Thoracic aorta (tissue), 2 donors: ENCODE data around the gene EGR1. TPM values are rescaled to one million over a fixed set of nuclear protein-coding genes. Genes with fewer than 3 reads are reported as not detected.

Experiments
- ATAC-seq: fragments of 150-250 bp; one replicate; pipeline ENCODE4 v1.8.0; 2017; ENCODE audit warnings: low read depth; ENCODE audit not compliant: insufficient number of reproducible peaks, low FRiP score
- DNase-seq: peaks from one replicate; pipeline ENCODE4 v3.0.0-alpha.2; 2020; ENCODE audit warnings: low spot score
- H3K27ac ChIP-seq, 2 donors: fragments of 200-600 bp; sonication (generic); 1 replicate in 1 of 2; 2 replicates in 1 of 2; pipeline ENCODE4 v1.5.1; 2016; ENCODE audit warnings: mild to moderate bottlenecking in 2 of 2, moderate library complexity in 2 of 2
- H3K27me3 ChIP-seq: fragments of 200-600 bp; sonication (generic); replicated peaks from 2 replicates; pipeline ENCODE4 v1.6.0; 2016; ENCODE audit warnings: mild to moderate bottlenecking; ENCODE audit not compliant: insufficient read depth
- H3K36me3 ChIP-seq: fragments of 200-600 bp; sonication (generic); one replicate; pipeline ENCODE4 v1.5.1; 2016
- H3K4me1 ChIP-seq, 2 donors: fragments of 200-600 bp; sonication (generic); 1 replicate in 1 of 2; 2 replicates in 1 of 2; pipeline versions ENCODE4 v1.5.1 to v1.6.0; 2016; ENCODE audit warnings: low read depth in 2 of 2, mild to moderate bottlenecking in 1 of 2; ENCODE audit not compliant: control insufficient read depth in 1 of 2
- H3K4me3 ChIP-seq: fragments of 200-600 bp; sonication (generic); 2 replicates; pipeline ENCODE4 v1.5.1; 2016; ENCODE audit warnings: mild to moderate bottlenecking
- H3K9me3 ChIP-seq: fragments of 200-600 bp; sonication (generic); 2 replicates; pipeline ENCODE4 v1.5.1; 2016
- CTCF ChIP-seq: fragments of 200-600 bp; sonication (generic); IDR thresholded peaks from one replicate; pipeline ENCODE4 v1.5.1; 2019; ENCODE audit warnings: antibody characterized with exemption
- total RNA-seq, 2 donors: library from RNA; depleted of rRNA; stranded (reverse); fragments of >200 nt; gene quantifications; one replicate each; pipeline versions ENCODE4 v1.1.0 to v1.2.3, GENCODE V29; 2016

EGR1 gene
- total RNA-seq, 2 donors from 2014 or later, result 98.3 to 340 TPM

- no peak overlapping the region for H3K4me3 ChIP-seq
- DNase-seq (no peak), ATAC-seq (no peak)
- no peaks in the 10 kb centered on the region for H3K9me3 ChIP-seq
- no peak overlapping the region for H3K27ac ChIP-seq
- no peaks in the 10 kb centered on the region for H3K27me3 ChIP-seq
- H3K36me3 ChIP-seq, result no peaks in the 10 kb centered on the region
- peaks cover 2 to 13% of the 10 kb centered on the region in 2 donors for H3K4me1 ChIP-seq
- no peak for TF ChIP-seq CTCF
Measured at GRCh38 chr5:138444078-138444773, 21.1 kb upstream of the EGR1 start.

- DNase-seq, result no peak
- no peak for ATAC-seq
- no peak overlapping the region for H3K4me3 ChIP-seq
- H3K27ac ChIP-seq, result no peak overlapping the region
- no peaks in the 10 kb centered on the region for H3K27me3 ChIP-seq
- no peak for TF ChIP-seq CTCF
- H3K9me3 ChIP-seq, result no peaks in the 10 kb centered on the region
- peaks cover 1 to 12% of the 10 kb centered on the region in 2 donors for H3K4me1 ChIP-seq
- H3K36me3 ChIP-seq, result no peaks in the 10 kb centered on the region
Measured at GRCh38 chr5:138444774-138445546, 20.3 kb upstream of the EGR1 start.

GRCh38 chr5:138445547-138446271 lies 19.6 kb upstream of the EGR1 start:
- no peak for TF ChIP-seq CTCF
- ATAC-seq (no peak), DNase-seq (no peak)
- H3K27me3 ChIP-seq, result no peaks in the 10 kb centered on the region
- peaks cover 0 to 12% of the 10 kb centered on the region in 2 donors for H3K4me1 ChIP-seq
- no peak overlapping the region for H3K4me3 ChIP-seq
- no peaks in the 10 kb centered on the region for H3K9me3 ChIP-seq
- no peaks in the 10 kb centered on the region for H3K36me3 ChIP-seq
- H3K27ac ChIP-seq, result no peak overlapping the region

GRCh38 chr5:138448070-138448469 lies 17.2 kb upstream of the EGR1 start:
- Histone ChIP-seq H3K27ac (no peak overlapping the region), H3K36me3 (no peaks in the 10 kb centered on the region), H3K4me1 (peaks cover 0 to 12% of the 10 kb centered on the region in 2 donors), H3K27me3 (no peaks in the 10 kb centered on the region), H3K4me3 (no peak overlapping the region), H3K9me3 (no peaks in the 10 kb centered on the region)
- no peak for TF ChIP-seq CTCF
- DNase-seq (no peak), ATAC-seq (no peak)
